Middle frontal gyrus (tissue), 1 donor: ENCODE data around the gene ZCCHC4.

Experiments used
- DNase-seq: peaks from one replicate; pipeline ENCODE4 v3.0.0-alpha.2; 2015; ENCODE audit warnings: low spot score; ENCODE audit errors: extremely low spot score

The ZCCHC4 gene

GRCh38 chr4:25312496-25313200 lies at the start of gene ZCCHC4:
Gene ZCCHC4, plus strand, starts transcription at chr4:25312774. Its CDS starts 36 bp downstream, at chr4:25312810.
- DNase-seq: peak; percentile 83

DNA sequence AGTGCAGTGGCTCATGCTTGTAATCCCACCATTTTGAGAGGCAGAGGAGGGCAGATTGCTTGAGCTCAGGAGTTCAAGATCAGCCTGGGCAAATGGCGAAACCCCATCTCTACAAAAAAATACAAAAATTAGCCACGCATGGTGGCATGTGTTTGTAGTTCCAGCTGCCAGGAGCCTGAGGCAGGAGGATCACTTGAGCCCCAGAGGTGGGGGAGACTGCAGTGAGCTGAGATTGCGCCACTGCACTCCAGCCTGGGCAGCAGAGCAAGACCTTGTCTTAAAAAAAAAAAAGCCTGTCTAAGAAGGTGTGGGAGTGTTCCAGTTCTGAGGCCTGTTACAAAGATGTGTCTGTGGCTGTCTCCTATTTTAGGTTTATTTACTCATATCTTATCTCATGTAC lies 40.7 kb upstream of the ZCCHC4 start:
- no peak for DNase-seq

DNA sequence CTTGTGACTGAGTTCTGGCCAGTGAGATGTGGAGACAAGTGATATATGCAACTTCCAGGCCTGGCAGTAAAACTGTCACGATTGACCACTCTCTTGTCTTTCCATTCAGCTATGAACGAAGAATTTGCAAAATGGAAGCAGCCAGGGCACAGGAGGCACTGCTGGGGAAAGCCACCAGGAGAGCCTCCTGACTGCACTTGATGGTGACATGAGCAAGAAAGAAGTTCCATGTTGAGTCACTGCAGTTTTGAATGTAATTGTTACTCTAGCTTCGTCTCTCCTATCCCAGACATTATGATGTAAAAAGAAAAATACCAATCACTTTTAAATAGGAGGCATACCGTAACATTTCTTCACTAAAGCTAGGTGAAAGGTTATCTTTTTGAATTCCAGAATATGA lies 32.4 kb upstream of the ZCCHC4 start:
- no peak for DNase-seq

GRCh38 chr4:25283948-25284347 lies 28.6 kb upstream of the ZCCHC4 start:
- no peak for DNase-seq

DNA sequence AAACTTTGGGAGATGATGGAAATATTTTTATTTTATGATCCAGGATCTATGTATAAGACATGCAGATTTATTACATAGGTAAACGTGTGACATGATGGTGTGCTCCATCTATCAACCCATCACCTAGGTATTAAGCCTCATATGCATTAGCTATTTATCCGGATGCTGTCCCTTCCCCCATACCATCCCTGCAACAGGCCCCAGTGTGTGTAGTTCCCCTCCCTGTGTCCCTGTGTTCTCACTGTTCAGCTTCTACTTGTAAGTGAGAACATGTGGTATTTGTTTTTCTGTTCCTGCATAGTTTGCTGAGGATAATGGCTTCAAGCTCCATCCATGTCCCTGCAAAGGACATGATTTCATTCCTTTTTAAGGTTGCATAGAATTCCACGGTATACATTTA lies 28.1 kb upstream of the ZCCHC4 start:
- no peak for DNase-seq

- no peak for DNase-seq
Observed at GRCh38 chr4:25290490-25291067, 22.0 kb upstream of the ZCCHC4 start.

DNA sequence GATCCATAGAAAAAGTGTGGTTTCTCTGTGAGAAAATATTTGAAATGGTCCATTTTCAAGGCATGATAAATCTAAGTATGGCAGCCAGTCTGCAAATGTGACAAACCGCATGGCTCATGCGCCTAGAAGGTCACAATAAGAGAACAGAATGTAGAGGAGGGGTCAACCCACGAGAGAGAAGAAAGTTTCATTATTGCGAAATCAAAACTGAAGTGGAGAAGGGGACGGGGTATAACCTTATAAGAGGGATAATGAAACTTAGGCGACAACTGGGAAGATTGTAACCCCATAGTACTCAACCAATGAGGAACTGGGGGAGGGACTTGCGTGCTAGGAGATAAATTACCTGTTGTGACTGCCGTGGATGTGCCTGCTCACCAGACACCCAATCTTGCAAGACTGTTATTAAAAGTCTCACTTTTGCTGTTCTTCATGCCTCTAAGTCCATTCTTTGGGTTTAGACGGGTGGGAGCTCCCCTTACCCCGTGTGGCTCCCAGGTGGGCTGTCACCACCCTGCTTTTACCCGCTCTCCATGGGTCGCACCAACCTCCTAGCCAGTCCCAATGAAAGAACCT lies 21.3 kb upstream of the ZCCHC4 start:
- DNase-seq: no peak

- no peak for DNase-seq
Observed at GRCh38 chr4:25297528-25298242, 14.9 kb upstream of the ZCCHC4 start.

DNA sequence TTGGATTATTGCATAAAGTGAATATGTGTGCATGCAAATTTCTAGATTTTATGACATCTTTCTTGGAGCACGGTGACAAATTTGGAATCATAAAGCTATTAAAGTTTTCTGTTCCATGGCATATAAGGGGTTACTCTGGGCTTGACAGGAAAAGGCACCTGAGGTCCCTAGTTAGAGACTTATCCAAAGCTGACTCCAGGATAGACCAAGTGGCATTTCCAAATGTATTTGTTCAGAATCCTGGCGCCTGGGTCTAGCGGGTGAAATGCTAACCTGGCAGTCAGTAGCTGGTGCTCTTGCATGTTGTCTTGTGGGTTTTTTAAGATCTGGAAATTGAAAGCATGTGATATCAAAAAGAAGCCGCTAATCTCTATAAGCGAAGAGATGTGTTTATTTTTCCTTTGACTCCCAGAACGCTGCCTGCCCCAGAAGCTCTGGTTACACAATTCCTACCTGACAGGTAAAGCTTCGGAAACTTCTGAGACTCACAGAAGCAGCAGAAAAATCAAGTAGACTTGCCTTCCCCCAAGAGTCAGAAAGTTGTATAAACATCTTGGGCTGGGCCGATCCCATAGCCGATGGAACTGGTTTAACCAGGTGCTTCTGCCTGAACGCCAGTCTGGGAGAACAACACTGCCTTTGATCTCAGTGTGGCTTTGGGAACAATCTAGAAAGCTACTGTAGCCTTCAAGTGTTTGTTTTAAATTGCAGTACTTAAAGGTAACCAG lies 12.9 kb upstream of the ZCCHC4 start:
- no peak for DNase-seq

DNA sequence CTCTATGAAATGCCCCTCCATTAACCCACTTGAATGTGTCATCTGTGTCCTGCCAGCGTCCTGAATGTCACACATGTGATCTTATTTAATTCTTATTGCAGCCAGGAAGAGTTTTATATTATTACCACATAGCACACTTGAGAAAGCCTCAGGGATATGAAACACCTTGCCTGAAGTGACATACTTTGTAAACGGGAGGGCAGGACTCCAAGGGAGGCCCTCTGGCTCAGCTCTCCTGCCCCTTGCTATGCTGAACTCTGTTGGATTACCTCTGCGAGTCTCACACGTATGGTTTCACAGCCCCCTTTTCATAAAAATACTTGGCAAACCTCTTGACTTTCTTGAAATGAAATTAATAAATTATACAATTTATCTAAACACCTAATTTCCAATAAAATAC lies 11.1 kb upstream of the ZCCHC4 start:
- DNase-seq: no peak

GRCh38 chr4:25302626-25303025 lies 9.9 kb upstream of the ZCCHC4 start:
- DNase-seq: no peak

DNA sequence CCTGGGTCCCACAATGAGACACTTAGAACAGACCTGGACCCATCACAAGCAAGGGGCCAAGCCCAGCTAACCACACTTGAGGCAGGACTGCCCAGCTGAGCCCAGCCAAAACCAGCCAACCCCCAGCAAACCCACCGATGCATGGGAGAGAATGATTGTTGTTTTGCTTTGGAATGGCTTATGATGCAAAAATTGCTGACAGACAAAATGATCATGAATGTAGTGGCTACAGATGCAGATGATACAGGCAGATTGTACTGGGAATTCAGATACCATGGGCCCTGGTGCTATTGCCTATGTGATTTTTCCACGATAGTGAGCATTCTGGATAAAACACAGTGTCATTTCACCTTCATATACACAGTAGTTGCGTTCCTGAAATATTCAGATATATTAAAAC lies 9.0 kb upstream of the ZCCHC4 start:
- DNase-seq: no peak

DNA sequence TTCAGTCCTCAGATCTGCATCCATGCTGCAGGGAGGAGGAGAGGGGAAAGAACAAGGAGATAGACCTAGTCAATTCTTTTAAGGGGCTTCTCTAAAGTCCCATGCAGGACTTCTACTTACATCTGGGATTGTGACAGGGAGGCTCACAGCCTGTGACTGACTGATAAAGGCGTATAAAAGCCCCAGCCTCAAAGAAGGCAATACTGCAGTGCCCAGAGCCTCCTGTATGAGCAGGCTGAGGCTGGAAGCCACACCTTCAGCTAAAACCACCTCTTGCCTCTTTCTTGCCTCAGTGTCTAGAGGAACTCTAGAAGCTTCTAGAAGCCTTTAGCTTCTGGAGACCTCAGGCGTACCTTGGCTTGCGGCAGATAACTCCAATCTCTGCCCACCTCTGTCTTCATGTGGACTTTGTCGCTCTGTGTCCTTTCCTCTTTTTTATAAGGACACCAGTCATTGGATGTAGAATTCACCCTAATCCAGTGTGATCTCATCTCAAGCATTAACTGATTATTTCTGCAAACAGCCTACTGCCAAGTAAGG lies 6.0 kb upstream of the ZCCHC4 start:
- no peak for DNase-seq

- no peak for DNase-seq
Observed at GRCh38 chr4:25307596-25307995, 5.0 kb upstream of the ZCCHC4 start.

- no peak for DNase-seq
Observed at GRCh38 chr4:25308306-25308705, 4.3 kb upstream of the ZCCHC4 start.

GRCh38 chr4:25308761-25309160 lies 3.8 kb upstream of the ZCCHC4 start:
- no peak for DNase-seq

DNA sequence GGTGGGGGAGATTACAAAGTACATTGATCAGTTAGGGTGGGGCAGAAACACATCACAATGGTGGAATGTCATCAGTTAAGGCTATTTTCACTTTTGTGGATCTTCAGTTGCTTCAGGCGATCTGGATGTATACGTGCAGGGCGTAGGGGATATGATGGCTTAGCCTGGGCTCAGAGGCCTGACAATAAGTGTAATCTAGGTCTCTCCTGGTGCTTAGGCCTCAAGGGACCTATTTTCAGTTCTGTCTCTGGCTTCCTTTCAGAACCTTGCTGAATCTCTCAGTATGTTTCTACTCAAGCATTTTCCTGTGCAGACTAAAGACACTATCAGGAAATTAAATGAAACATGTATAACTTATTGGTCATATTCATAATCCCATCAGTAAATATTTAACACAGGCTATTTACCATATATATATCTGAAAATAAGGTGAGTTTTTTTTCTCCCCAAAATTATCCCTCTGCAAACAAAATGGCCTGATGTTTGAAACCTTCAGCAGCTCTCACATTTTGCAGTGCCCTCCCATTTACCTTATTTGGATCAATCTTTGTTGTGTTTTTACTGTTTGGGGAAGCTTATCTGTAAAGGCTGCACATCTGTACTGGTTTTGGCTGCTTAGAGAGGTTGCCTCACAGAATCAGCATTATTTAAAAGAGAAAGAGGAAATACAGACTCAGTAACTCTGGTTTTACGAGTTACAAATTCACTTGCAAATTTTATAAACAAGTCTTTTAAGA lies 2.3 kb upstream of the ZCCHC4 start:
- DNase-seq: no peak

- no peak for DNase-seq
Observed at GRCh38 chr4:25310803-25311166, 1.8 kb upstream of the ZCCHC4 start.

DNA sequence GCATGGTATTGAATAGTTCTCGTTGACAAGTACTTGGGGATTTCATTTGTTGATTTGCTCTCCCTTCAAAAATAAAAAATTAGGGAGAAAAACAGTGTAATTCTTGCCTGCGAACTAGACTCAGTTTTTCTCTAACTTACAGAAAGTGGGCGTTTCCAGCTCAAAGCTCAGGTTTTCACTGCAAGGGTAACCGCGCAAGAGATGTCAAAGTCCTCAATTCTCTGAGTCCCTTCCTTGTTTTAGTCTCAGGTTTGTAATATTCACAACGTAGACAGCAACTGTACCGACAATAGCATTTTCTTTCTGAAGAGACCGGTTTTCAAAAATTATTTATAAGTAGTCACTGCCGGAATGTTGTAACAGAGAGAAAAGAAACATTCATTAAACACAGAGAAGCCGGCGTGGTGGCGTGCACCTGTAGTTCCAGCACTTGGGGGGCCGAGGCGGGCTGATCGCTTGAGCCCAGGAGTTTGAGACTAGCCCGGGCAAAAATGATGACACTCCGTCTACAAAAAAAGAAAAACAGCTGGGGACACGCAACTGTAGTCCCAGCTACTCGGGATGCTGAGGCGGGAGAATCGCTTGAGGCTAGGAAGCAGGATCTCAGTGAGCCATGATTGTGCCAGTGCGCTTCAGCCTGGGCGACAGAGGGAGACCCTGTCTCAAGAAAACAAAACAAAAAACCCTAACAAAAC lies 774 bp downstream of the ZCCHC4 start:
- DNase-seq: no peak

GRCh38 chr4:25320336-25320735 lies 7.8 kb downstream of the ZCCHC4 start:
- no peak for DNase-seq
